C4-2B (cell line): ENCODE measurements around the gene ANAPC1.

Experiments used
- ZFX ChIP-seq: fragments of 450-650 bp; IDR thresholded peaks from 2 replicates; pipeline ENCODE4 v1.6.1; 2017
- TF ChIP-seq, protein P1 (sequence below): fragments of 450-650 bp; conservative IDR thresholded peaks from 2 replicates; pipeline ENCODE4 v1.5.1; 2017; ENCODE audit warnings: mild to moderate bottlenecking

GRCh38 chr2:111898703-111899514, 14.9 kb upstream of the ANAPC1 start:
- TF ChIP-seq, protein P1, sequence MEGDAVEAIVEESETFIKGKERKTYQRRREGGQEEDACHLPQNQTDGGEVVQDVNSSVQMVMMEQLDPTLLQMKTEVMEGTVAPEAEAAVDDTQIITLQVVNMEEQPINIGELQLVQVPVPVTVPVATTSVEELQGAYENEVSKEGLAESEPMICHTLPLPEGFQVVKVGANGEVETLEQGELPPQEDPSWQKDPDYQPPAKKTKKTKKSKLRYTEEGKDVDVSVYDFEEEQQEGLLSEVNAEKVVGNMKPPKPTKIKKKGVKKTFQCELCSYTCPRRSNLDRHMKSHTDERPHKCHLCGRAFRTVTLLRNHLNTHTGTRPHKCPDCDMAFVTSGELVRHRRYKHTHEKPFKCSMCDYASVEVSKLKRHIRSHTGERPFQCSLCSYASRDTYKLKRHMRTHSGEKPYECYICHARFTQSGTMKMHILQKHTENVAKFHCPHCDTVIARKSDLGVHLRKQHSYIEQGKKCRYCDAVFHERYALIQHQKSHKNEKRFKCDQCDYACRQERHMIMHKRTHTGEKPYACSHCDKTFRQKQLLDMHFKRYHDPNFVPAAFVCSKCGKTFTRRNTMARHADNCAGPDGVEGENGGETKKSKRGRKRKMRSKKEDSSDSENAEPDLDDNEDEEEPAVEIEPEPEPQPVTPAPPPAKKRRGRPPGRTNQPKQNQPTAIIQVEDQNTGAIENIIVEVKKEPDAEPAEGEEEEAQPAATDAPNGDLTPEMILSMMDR = no peak
- no peak for TF ChIP-seq ZFX
